ENCODE measurements around the gene DIPK1B.

DIPK1B gene

DNA sequence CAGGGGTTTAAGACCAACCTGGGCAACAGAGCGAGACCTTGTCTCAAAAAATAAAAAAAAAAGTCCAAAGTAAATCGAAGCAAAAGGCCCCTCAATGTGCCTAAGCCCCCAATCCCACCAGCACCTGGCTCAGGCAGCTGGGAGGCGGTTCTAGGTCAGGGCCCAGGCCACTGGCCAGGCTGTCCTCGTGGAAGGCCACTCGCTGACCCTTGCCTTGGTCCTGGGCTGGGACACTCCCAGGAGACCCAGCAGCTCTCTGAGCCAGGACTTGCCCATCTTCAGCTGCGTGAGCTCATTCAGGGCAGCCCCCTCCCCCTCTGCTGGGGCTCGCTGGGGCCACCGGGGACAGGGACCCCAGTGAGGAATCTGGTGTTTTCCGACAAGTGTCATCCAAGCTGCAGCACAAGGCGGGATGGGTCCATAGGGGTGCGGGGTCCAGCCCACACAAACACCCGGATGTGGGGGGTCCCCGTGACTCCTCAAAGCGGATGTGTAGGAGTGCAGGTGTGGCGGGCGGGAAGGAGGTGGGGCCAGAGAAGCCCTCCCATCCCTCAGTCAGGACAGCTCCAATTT lies 29.1 kb upstream of the DIPK1B start:
- no peak for TF ChIP-seq SP1 (IDR thresholded peaks at IDR 0.05)
- no peak for TF ChIP-seq HDGF (IDR thresholded peaks at IDR 0.05; ENCODE audit: borderline replicate concordance)
- TF ChIP-seq, protein P1, sequence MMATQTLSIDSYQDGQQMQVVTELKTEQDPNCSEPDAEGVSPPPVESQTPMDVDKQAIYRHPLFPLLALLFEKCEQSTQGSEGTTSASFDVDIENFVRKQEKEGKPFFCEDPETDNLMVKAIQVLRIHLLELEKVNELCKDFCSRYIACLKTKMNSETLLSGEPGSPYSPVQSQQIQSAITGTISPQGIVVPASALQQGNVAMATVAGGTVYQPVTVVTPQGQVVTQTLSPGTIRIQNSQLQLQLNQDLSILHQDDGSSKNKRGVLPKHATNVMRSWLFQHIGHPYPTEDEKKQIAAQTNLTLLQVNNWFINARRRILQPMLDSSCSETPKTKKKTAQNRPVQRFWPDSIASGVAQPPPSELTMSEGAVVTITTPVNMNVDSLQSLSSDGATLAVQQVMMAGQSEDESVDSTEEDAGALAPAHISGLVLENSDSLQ (IDR thresholded peaks at IDR 0.05) = no peak
- no peak for TF ChIP-seq ARNT (IDR thresholded peaks at IDR 0.05)
- TF ChIP-seq LEF1 (IDR thresholded peaks at IDR 0.05; ENCODE audit: borderline replicate concordance) = no peak
- TF ChIP-seq FOXA1 (IDR thresholded peaks at IDR 0.05) = no peak
- TF ChIP-seq FOXM1 (IDR thresholded peaks at IDR 0.05; ENCODE audit: borderline replicate concordance) = no peak
- DNase-seq (ENCODE audit: extremely low spot score) = no peak
- ChIA-PET POLR2A (interaction anchor here (1.6 kb wide), 1 partner anchor 43 kb away, joined by 4 read pairs; no protein-coding TSS in a partner anchor), CTCF (interaction anchor here (2.3 kb wide), 1 partner anchor 12 kb away, joined by 6 read pairs; no protein-coding TSS in a partner anchor)

DNA sequence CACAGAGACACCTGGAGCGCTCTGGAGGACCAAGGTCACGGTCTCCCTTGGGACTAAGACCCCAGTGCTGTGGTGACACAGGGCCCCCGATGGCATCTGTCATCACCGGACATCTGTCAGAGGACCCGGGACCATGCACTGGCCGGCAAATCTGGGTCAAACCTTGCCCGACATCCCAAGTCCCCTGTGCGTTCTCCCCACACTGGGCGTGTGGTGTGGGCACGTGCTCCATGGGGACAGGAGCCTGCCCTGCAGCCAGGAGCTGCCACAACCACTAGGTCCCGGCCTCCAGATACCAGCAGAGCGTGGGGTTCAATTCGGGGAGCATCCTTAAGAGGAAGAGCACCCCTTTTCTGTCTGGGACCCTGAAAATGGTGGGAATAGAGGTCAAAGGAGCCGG lies 28.6 kb upstream of the DIPK1B start:
- ChIA-PET POLR2A (interaction anchor here (1.6 kb wide), 1 partner anchor 43 kb away, joined by 4 read pairs; no protein-coding TSS in a partner anchor), CTCF (interaction anchor here (2.3 kb wide), 1 partner anchor 12 kb away, joined by 6 read pairs; no protein-coding TSS in a partner anchor)
- TF ChIP-seq BHLHE40 (IDR thresholded peaks at IDR 0.05; ENCODE audit: borderline replicate concordance) (no peak), ZNF384 (IDR thresholded peaks at IDR 0.05) (no peak), SP1 (IDR thresholded peaks at IDR 0.05) (no peak), FOXA1 (IDR thresholded peaks at IDR 0.05) (no peak), FOXM1 (IDR thresholded peaks at IDR 0.05; ENCODE audit: borderline replicate concordance) (no peak), L3MBTL2 (conservative IDR thresholded peaks at IDR 0.05) (no peak), FOXK2 (IDR thresholded peaks at IDR 0.05) (no peak), NFRKB (IDR thresholded peaks at IDR 0.05) (no peak), ELF4 (IDR thresholded peaks at IDR 0.05) (no peak), SUZ12 (IDR thresholded peaks at IDR 0.05) (no peak), TARDBP (IDR thresholded peaks at IDR 0.05) (no peak)
- TF ChIP-seq, protein P1 (IDR thresholded peaks at IDR 0.05) = no peak
- no peak for DNase-seq (ENCODE audit: extremely low spot score)

DNA sequence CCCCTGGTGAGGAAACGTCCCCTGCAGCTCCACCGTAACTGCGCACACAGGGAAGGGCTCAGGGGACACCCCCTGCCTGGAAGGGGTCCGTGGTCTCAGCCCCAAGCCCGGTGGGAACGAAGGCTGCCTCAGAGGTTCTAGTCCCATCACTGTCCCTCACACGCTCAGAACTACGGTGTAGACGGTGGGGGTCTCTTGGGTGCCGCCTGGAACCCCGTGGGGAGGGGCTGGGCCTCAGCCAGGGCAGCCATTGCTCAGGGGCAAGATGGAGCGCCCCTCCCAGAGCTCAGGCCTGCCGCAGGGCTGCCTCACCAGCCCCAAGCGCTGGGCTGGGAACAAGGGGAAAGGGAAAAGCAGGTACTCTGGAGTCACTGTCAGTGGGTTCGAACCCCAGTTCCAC lies 28.0 kb upstream of the DIPK1B start:
- ChIA-PET POLR2A (interaction anchor here (1.6 kb wide), 1 partner anchor 42 kb away, joined by 4 read pairs; no protein-coding TSS in a partner anchor), CTCF (interaction anchor here (2.3 kb wide), 1 partner anchor 13 kb away, joined by 6 read pairs; no protein-coding TSS in a partner anchor)
- no peak for TF ChIP-seq SP1 (IDR thresholded peaks at IDR 0.05)
- TF ChIP-seq FOXM1 (IDR thresholded peaks at IDR 0.05; ENCODE audit: borderline replicate concordance) = no peak
- TF ChIP-seq FOXK2 (IDR thresholded peaks at IDR 0.05) = no peak
- no peak for TF ChIP-seq BHLHE40 (IDR thresholded peaks at IDR 0.05; ENCODE audit: borderline replicate concordance)
- no peak for TF ChIP-seq FOXA1 (IDR thresholded peaks at IDR 0.05)
- no peak for TF ChIP-seq ZNF384 (IDR thresholded peaks at IDR 0.05)
- TF ChIP-seq, protein P1 (IDR thresholded peaks at IDR 0.05) = no peak
- TF ChIP-seq CTBP1 (IDR thresholded peaks at IDR 0.05; ENCODE audit: borderline replicate concordance) = no peak
- no peak for TF ChIP-seq NFRKB (IDR thresholded peaks at IDR 0.05)
- TF ChIP-seq TARDBP (IDR thresholded peaks at IDR 0.05) = no peak
- no peak for TF ChIP-seq HDGF (IDR thresholded peaks at IDR 0.05; ENCODE audit: borderline replicate concordance)
- TF ChIP-seq ELF4 (IDR thresholded peaks at IDR 0.05) = no peak
- TF ChIP-seq LEF1 (IDR thresholded peaks at IDR 0.05; ENCODE audit: borderline replicate concordance) = no peak
- no peak for TF ChIP-seq L3MBTL2 (conservative IDR thresholded peaks at IDR 0.05)
- DNase-seq (ENCODE audit: extremely low spot score) = no peak

DNA sequence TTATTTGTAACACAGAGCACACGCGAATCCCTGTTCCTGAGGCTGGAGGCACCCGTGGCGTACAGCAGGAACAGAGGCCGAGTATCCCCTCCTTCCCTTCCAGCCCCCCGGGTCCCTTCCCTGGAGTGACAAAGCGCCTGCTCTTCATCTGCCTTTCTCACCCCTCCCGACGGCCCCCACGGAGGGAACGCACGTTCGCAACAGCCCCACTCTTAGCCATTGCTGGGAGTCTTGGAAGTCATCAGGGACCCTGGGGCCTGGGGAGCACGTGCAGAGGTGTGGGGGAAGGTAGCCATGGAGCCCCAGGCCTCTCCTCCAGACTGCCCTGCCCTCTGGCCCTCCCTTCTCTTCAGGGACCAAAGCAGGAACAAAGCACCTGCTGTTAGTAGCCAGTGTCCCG lies 27.6 kb upstream of the DIPK1B start:
- no peak for DNase-seq (ENCODE audit: extremely low spot score)
- CTCF ChIA-PET = interaction anchor here (2.3 kb wide), 1 partner anchor 13 kb away, joined by 6 read pairs; no protein-coding TSS in a partner anchor
- TF ChIP-seq TARDBP (IDR thresholded peaks at IDR 0.05) (no peak), SUZ12 (IDR thresholded peaks at IDR 0.05) (no peak), L3MBTL2 (conservative IDR thresholded peaks at IDR 0.05) (no peak), FOXM1 (IDR thresholded peaks at IDR 0.05; ENCODE audit: borderline replicate concordance) (no peak), HDGF (IDR thresholded peaks at IDR 0.05; ENCODE audit: borderline replicate concordance) (no peak), SP1 (IDR thresholded peaks at IDR 0.05) (no peak), ZNF384 (IDR thresholded peaks at IDR 0.05) (no peak), BHLHE40 (IDR thresholded peaks at IDR 0.05; ENCODE audit: borderline replicate concordance) (no peak), LEF1 (IDR thresholded peaks at IDR 0.05; ENCODE audit: borderline replicate concordance) (no peak), ARNT (IDR thresholded peaks at IDR 0.05) (no peak), CTBP1 (IDR thresholded peaks at IDR 0.05; ENCODE audit: borderline replicate concordance) (no peak), ELF4 (IDR thresholded peaks at IDR 0.05) (no peak)
- TF ChIP-seq, protein P1 (IDR thresholded peaks at IDR 0.05) = no peak
- POLR2A ChIA-PET = no interaction called here

DNA sequence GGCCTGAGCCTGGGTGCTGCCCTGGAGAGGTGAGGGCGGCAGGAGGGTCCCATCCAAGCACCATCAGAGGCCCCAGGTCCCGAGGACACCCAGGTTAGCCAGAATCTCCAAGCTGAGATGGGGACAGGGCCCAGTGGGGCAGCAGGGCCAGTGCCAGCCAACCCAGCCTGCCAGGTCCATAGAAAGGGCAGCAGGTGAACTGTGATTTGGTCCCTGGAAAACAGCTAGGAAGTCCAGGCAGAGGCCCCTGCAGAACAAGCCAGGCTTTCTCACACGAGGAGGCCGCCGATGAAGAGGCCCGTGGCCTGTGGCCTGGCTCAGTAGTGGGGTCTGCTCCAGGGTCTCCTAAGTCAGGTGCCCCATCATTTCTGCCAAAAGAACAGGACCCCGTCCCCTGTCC lies 27.2 kb upstream of the DIPK1B start:
- ChIA-PET POLR2A (no interaction called here), CTCF (interaction anchor here (2.3 kb wide), 1 partner anchor 14 kb away, joined by 6 read pairs; no protein-coding TSS in a partner anchor)
- TF ChIP-seq TARDBP (IDR thresholded peaks at IDR 0.05) = no peak
- no peak for TF ChIP-seq L3MBTL2 (conservative IDR thresholded peaks at IDR 0.05)
- TF ChIP-seq HDGF (IDR thresholded peaks at IDR 0.05; ENCODE audit: borderline replicate concordance) = no peak
- TF ChIP-seq FOXM1 (IDR thresholded peaks at IDR 0.05; ENCODE audit: borderline replicate concordance) = no peak
- TF ChIP-seq FOXK2 (IDR thresholded peaks at IDR 0.05) = no peak
- TF ChIP-seq ARNT (IDR thresholded peaks at IDR 0.05) = no peak
- TF ChIP-seq, protein P1 (IDR thresholded peaks at IDR 0.05) = no peak
- no peak for TF ChIP-seq BHLHE40 (IDR thresholded peaks at IDR 0.05; ENCODE audit: borderline replicate concordance)
- no peak for TF ChIP-seq ELF4 (IDR thresholded peaks at IDR 0.05)
- no peak for TF ChIP-seq NFRKB (IDR thresholded peaks at IDR 0.05)
- TF ChIP-seq ZNF384 (IDR thresholded peaks at IDR 0.05) = no peak
- no peak for TF ChIP-seq CTBP1 (IDR thresholded peaks at IDR 0.05; ENCODE audit: borderline replicate concordance)
- no peak for TF ChIP-seq SUZ12 (IDR thresholded peaks at IDR 0.05)
- no peak for TF ChIP-seq FOXA1 (IDR thresholded peaks at IDR 0.05)
- TF ChIP-seq SP1 (IDR thresholded peaks at IDR 0.05) = no peak
- no peak for DNase-seq (ENCODE audit: extremely low spot score)
